HG03103 (cell line): ENCODE data around the gene PTBP3.
"Not testable (repeated sequence)": the region's sequence is repeated elsewhere in the genome, so short reads cannot be mapped to it uniquely, and the experiment has no call there.

Experiments used
- ATAC-seq: cut with Tn5 transposase; IDR thresholded peaks from one replicate; pipeline ENCODE4 v1.9.1; 2021; ENCODE audit warnings: low read depth; ENCODE audit not compliant: unreplicated experiment

The PTBP3 gene

GRCh38 chr9:112325127-112325526 lies 8.3 kb downstream of the PTBP3 start:
- no peak for ATAC-seq

GRCh38 chr9:112323378-112323854 lies 10.0 kb downstream of the PTBP3 start:
- ATAC-seq = no peak

GRCh38 chr9:112322701-112323377 lies 10.6 kb downstream of the PTBP3 start:
- ATAC-seq = no peak

- no peak for ATAC-seq
Measured at GRCh38 chr9:112316258-112316943, 17.0 kb downstream of the PTBP3 start.

- no peak for ATAC-seq
Measured at GRCh38 chr9:112315331-112316257, 17.8 kb downstream of the PTBP3 start.

- ATAC-seq = no peak
Measured at GRCh38 chr9:112312139-112312538, 21.3 kb downstream of the PTBP3 start.

- no peak for ATAC-seq
Measured at GRCh38 chr9:112311497-112311896, 21.9 kb downstream of the PTBP3 start.

- ATAC-seq = no peak
Measured at GRCh38 chr9:112310826-112311225, 22.6 kb downstream of the PTBP3 start.

- no peak for ATAC-seq
Measured at GRCh38 chr9:112308588-112308987, 24.8 kb downstream of the PTBP3 start.

- no peak for ATAC-seq
Measured at GRCh38 chr9:112301420-112301819, 32.0 kb downstream of the PTBP3 start.

GRCh38 chr9:112299514-112299913 lies 33.9 kb downstream of the PTBP3 start:
- no peak for ATAC-seq

GRCh38 chr9:112296929-112297328 lies 36.5 kb downstream of the PTBP3 start:
- no peak for ATAC-seq

GRCh38 chr9:112295174-112295573 lies 38.2 kb downstream of the PTBP3 start:
- no peak for ATAC-seq

- ATAC-seq = no peak
Measured at GRCh38 chr9:112288029-112288428, 45.4 kb downstream of the PTBP3 start.

GRCh38 chr9:112286926-112287325 lies 46.5 kb downstream of the PTBP3 start:
- ATAC-seq = no peak

- ATAC-seq = no peak
Measured at GRCh38 chr9:112285056-112285455, 48.4 kb downstream of the PTBP3 start.

- ATAC-seq = no peak
Measured at GRCh38 chr9:112283582-112284253, 49.7 kb downstream of the PTBP3 start.

- not testable (repeated sequence) for ATAC-seq
Measured at GRCh38 chr9:112282841-112283240, 50.6 kb downstream of the PTBP3 start.

- ATAC-seq = no peak
Measured at GRCh38 chr9:112280904-112281303, 52.5 kb downstream of the PTBP3 start.

GRCh38 chr9:112279501-112279900 lies 53.9 kb downstream of the PTBP3 start:
- no peak for ATAC-seq

- ATAC-seq = no peak
Measured at GRCh38 chr9:112278152-112278551, 55.3 kb downstream of the PTBP3 start.
